ENCODE measurements around the gene KDM4B.

KDM4B gene

DNA sequence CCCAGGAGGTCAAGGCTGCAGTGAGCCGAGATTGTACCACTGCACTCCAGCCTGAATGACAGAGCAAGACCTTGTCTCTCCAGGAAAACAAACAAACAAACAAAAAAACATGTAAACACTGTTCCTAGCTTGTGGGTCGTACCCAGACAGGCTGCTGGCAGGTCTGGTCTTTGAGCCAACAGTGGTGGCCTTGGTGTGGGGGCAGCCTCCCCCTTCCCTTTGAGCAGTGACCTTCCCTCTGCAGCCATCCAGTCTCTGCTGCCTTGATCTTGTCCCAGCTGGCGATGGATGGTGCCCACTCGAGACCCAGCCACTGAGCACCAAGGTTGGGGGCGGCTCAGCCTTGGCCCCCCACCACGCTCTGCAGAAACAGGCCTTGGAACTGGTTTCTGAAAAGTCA lies 143.3 kb downstream of the KDM4B start:
- DNase-seq, result no peak

DNA sequence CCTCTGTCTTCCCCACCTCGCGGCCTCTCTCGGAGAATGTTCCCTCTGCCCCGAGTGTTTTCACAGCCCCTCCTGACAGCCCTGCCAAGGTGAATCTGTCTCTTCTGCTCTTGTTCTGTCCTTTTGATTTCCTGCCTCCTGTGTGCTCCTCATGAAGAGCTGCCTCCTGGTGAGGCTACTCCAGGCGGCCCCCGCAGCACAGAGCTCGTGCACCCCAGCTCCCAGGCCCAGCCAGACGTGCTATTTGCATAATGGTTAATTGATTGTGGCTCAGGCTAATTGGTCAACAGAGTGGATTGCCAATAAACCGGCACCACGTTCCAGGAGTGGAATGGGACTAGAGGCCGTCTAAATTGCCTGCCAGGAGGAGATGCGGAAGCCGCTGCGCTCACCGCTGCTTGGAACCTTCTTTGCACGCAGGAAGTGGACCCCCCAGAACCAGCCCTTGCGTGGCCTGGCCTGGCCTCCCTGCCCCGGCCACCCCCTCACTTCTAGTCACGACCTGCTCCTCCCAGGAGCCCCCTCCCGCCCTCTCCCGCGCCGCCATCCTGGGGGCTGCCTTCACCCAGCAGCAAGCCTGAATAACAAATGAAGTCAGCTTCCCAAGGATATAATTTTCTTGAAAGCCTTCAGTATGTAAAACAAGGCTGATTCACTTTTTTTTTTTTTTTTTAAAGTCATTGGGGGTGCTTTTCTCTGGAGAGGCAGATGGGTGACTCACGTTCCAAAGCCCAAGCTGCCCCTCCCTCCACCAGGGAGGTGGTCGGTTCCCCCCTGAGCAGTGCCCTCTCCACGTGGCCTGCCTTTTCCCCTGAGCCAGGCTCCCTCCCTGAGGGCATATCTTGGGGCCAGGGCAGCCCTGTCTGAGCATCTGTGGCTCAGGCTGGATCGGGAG lies 144.0 kb downstream of the KDM4B start:
- DNase-seq, result no peak

DNA sequence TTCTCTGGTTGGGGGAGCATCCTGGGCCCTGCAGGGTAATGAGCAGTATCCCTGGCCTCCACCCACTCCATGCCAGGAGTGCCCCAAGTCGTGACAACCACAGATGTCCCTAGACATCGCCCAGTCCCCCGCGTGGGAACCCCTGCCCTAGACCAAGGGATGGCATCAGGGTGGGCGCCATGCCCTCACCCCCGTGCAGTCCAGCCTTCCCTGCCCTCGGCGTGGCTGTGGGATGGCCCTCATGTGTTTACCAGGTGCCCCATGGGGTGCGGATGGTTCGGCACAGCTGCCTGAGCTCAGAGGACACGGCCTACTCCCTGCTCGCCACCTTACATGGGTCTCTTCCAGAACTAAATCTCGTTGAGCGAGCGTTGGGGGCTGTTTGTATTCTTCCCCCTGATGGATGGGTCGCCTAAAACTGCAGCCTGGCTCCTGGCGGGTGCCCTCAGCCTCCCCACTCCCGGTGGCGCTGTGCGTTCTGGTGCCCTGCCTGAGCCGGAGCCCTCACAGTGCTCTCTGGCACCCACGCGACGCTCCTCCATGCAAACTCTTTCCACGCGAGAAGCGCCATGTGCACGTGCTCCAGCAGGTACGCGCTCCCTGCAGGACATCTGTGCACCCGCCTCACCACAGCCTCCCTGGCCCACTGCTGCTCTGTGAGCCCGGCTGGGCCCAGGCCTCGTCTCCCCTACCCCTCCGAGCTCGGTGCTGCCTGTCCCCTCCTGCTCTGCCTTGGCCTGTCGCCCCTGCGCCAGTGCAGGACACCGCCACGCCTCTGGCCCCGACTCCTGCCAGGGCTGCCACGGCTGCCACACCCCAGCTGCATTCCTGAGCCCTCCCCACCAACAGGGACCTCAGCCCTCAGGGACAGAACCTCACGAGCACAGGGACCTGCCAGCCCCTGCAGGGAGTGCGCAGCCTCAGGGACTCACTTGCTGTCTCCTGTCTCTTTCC lies 145.0 kb downstream of the KDM4B start:
- no peak for DNase-seq

DNA sequence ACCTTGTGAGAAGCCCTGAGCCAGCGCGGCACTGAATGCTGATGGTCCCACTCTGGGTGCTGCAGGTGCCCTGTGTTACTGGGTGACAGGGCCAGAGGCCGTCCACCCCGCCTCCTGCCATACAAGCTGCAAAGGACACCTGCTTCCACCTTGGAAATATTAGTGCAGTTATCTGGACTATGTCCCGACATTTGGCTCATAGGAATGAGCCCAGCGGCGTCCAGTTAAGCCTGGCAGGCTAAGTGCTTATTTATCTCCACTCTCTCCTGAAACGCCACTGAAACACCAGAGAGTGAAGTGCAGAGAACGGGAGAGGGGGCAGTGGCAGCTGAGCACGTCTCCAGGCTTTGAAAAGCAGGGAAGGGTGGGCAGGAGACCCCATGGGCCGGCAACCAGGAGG lies 145.8 kb downstream of the KDM4B start:
- DNase-seq, result no peak

DNA sequence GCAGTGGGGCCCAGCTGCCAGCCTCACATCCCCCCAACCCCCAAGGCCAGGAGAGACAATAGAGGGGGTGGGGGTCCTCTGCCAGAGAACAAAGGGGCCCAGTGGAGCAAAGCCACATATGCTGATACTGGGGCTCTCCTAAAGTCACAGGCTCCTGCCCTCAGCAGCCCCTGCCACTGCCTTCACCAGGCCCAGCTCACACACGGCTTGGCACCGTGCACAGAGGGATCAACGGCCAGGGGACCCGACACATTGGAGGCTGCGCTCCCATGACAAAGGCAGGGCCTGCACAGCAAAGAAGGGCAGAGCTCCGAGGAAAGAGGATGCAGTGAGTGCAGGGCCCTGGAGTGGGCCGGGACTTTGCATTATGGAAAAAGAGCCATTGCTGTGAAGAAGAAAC lies 146.4 kb downstream of the KDM4B start:
- DNase-seq, result no peak

DNA sequence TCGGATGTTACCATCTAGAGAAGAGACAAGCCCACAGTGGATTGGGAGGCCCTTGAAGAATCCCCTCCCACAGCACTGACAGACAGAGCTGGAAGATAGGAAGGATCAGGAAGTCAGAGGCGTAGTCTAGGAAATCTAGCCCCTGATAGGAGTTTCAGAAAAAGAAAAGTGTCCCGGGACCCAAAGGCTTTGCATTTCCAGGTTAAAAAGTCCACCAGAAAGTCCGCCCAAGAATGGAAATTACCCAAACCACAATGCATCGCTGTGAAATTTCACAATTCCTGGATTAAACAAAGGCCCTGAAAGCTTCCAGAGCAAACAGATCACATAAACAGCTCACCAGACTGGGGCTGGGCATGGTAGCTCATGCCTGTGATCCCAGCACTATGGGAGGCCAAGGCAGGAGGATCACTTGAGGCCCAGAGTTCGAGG lies 146.9 kb downstream of the KDM4B start:
- no peak for DNase-seq

DNA sequence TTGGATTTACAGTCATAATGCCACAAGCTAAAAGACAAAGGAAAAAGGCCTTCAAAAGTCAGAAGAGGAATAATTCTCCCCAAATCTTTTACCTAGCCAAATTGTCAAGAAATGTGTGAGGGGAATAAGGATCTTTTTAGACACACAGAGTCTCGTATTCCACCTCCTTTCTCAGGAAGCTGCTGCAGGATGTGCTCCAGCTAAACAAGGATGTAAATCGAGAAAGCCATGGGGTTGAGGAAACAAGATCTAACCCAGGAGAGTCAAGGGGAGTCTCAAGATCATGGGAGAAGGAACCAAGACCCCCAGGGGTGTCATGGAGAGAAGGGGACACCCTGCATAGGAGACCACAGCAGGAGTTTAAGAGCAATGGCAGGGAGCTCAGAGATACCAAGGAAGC lies 147.4 kb downstream of the KDM4B start:
- no peak for DNase-seq

DNA sequence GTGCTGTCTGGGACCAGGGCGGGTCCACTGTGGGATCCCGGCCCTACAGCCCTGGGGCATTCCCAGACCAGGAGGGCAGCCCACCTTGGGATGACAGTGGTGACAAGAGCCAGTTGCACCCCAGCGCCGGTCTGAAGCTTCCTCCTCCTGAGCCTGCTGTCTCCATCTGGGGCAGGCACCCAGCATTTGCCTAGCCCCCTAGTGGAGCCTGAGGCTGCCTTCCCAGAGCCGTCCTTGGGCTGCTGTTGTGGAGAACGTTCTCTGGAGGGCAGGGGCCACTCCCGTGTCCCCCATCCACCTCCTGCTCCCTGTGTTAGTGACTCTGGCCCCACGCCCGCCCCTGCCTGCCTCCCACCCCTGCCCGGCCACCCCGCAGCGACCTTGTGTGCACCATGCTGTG lies 148.5 kb downstream of the KDM4B start:
- no peak for DNase-seq

DNA sequence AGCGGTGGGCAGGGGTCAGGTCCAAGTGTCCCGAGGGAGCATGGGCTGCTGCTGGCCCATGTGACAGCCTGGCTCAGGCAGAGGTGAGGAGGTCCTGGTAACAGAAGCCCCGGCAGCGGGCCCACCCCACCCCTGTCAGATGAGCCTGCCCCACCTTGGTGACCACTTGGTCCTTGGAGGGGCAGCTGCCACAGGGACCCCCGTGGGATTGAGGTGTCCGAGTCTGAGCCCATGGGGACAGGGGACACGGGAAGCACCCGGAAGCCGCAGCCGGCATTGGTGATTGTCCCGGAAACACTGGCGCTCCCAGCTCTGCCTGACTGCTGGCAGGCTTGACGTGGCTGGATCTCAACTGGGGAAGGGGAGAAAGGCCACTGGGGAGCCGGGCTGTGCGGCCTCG lies 149.1 kb downstream of the KDM4B start:
- no peak for DNase-seq

DNA sequence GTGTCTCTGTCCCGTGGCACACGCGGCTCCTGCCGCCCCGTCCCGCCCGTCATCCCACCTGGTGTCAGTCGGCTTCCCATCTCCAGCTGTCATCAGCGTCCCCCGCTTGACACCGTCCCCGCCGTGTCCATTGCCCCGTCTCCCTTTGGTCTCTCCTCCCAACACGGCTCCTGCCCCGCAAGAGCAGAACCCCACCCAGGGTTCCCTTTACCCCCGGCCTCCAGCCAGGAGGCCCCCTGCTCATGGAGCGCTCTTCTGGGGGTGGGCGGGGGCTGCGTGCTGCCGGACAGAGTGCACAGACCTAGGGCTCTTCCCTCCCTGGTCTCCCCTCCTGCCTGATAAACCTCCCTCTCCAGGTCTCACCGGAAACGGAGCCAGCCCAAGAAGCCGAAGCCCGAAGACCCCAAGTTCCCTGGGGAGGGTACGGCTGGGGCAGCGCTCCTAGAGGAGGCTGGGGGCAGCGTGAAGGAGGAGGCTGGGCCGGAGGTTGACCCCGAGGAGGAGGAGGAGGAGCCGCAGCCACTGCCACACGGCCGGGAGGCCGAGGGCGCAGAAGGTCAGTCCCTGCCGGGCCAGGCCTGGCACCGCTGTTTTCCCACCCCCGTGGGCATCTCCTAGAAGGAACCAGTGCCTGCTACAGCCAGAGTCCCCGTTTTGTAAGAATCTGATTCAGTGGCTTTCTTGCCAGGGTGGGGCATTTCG lies 150.5 kb downstream of the KDM4B start:
- no peak for DNase-seq

DNA sequence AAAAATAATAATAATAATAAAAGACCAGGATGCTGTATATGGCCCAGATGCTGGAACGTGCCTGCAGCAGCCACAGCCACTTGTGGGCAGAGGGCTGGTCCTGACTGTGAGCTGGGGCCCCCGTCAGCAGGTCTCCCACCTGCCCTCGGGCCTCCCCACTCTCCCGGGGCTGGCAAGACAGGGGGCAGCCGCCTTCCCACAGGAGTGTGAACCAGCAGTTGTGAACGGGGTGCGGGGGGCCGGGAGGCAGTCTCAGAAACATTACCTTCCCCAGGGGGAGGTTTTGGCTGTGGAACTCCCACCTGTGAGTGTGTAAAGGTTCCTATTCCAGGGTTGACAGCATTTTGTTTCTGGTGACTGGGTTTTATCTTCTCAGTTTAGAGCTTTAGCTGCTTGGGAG lies 151.4 kb downstream of the KDM4B start:
- DNase-seq, result no peak

DNA sequence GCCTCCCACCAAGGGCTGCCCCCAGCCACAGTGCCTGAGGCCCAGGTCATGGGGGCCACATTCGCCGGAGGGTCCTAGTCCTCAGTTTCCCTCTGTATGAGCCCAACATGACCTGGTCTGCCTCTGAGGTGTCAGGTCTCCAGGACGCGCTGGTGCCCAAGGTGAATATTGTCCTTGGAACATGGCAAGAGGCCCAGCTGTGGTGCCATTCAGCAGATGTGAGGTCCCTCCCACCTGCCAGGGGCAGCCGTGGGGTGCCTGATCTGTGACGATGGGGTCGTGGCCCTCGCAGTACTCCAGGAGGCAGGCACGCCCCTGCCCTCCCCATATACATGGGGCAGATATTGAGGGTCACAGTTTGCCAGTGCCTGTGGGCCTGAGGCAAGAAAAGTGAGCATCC lies 151.9 kb downstream of the KDM4B start:
- DNase-seq, result no peak

DNA sequence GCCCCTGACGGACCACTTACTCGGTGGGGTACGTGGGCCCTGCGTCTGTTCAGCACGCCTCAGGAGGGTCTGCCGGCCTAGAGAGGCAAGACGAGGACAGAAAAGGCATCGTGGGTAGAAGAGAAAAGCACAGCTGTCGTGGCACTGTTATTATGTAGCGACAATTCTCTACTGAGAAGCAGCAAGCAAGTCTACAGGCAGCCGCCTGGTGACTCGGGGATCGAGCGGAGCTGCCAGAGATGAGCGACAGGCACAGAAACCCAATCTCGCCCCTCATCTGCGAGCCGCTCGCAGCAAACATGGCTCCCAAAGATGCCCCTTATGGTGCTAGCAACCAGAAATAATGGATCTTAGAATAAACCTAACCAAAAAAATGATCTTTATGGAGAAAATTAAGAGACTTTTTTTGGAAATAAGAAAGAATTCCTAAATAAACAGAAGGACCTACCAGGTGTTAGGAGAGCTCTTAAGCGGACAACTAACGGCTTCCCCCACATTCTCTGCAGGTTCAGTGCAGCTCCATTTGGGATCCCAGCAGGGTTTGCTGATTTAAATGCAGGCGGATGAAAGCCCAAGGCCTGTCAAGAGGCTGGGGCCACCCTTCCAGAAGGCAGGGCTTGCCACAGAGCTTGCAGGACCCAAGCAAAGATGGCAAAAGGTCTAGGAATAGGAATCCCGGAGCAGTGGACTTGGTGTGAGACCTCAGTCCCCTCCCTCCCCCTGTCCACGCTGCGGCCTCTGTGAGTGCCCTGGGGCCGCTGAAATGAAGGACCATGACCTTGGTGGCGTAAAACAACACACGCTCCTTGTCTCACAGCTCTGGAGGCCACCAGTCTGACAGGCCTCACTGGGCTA lies 152.6 kb downstream of the KDM4B start:
- no peak for DNase-seq

DNA sequence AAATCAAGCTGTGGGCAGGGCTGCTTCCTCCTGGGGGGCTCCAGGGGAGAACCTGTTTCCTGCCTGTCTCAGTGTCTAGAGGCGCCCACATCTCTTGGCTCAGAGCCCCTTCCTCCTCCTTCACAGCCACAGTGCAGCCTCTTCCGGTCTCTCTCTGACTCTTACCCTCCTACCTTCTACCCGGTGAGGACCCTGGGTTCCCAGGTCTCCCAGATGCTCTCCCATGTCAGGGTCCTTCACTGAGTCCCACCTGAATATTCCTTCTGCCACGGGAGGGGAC lies 153.1 kb downstream of the KDM4B start:
- no peak for DNase-seq

DNA sequence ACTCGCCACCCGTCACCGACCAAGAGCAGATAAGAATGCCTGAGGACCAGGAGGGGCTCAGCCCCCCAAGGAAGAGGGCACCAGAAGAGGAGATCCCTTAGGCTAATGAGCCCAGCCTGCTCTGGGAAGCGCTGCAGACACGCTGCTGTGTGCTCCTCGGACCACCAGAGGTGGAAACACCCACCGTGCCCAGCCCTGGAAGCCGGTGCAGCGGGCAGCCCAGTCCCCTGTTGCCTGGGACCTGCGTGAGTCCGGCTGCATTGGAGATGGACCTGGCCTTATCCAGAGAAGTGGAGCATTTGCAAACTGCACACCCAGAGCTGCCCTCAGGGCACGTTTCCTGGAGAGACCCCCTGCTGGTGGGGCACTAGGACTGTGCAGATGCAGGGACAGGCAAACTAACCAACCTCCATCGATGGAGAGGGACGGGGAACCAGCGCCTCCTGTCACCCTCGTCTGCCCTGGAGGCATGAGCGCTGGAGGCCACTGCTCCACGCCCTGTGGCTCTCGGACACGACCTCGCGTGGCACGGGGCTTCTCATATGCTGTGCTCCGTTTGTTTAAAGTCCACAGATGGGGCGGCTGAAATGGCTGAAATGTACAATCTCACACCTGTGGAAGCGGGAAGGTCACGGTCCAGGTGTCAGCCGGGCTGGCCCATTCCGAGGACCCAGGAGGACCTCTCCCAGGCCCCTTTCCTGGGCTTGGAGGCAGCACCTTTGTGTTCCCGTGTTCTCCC lies 153.9 kb downstream of the KDM4B start:
- no peak for DNase-seq

DNA sequence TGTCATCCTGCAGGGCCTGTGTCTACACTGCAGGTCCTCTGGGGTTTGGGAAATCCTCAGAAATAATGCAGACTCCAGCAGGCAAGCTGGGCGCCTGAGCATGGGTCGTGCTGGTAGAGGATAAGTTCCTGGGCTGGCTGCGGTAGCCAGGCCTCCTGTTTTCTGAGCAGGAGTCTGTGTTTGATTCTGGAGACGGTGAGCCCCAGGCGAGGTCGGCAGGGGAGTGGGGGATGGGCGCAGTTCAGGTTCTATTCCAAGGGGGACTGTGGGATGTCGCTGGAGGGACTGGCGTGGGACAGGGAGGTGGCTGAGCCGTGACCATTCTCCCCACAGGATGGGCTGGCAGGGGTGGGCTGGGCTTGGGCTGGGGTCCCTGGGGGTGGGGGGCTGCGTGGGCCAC lies 154.7 kb downstream of the KDM4B start:
- DNase-seq, result no peak

DNA sequence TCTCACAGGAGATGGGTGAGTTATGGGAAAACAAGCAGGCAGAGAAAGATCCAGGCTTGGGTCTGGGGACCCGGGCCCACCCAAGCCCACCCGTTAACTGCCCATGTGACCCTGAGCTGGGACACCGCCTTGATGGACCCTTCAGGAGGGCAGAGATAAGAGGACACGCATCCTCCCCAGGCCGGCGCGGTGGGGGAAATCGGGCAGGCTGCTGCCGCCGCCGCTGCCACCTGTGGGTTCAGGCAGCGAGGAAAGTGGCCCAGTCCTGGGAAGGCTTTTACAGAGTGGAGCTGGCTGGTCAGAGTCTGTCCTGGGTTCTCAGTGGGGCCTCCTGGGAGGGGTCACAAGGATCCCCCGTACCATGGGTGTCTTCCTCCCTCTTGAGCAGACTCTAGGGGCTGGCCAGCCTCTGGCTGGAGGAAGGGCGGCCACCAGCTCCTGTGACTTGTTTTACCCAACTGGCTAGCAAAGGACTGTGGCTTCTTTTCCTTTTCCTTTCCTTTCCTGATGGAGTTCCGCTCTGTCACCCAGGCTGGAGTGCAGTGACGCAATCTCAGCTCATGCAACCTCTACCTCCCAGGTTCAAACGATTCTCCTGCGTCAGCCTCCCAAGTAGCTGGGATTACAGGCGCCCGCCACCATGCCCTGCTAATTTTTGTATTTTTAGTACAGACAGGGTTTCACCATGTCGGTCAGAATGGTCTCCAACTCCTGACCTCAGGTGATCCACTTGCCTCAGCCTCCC lies 155.4 kb downstream of the KDM4B start:
- no peak for DNase-seq

DNA sequence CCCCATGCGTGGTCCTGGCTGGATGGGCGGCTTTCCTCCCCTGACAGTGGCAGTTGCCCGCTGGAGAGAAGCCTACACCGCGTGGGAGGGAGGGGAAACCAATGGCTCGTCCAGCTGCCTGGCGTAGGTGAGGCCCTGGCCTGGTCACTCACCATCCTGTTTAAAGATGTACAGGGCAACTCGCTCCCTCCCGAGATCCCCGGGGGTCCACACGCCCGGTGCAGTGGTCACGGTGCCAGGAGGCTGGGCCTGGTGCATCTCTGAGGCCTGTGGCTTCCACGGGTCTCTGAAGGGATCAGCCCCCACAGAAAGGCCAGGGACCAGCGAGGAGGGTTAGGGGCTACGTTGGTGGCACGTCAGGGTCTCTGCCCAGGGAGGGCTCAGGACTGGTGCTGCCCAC lies 156.5 kb downstream of the KDM4B start:
- no peak for DNase-seq

DNA sequence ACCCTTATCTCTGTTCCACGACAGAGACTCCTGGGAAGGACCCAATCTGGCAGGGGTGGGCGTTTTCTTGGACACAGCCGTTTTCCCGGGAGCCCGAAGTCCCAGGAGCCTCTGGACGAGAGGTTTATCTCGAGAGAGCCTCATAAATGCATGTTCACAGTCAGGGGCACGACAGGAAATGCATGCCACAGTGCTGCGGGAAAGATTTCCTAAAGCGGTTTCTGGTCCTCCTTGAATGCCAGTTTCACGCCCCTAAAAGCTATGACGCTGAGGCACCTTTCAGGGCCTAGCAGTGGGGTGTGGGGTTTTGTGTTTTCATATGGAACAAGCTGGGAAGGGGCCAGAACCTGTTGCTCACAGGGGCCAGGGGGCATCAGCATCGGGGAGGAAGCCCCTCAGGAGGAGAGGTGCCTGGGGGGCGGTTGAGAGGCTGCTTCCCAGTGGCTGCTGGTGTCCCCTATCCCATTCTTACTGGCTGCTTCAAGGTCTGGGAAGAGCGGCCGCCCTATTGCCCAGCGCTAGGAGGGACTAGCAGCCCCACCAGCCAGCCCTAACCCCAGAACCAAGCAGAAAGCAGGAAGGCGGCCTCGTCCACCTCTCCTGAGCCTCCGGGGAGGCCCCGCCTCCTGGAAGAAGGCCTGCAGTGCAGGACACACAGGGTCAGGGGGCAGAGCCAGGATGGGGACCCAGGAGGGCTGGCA lies 157.0 kb downstream of the KDM4B start:
- DNase-seq, result no peak

DNA sequence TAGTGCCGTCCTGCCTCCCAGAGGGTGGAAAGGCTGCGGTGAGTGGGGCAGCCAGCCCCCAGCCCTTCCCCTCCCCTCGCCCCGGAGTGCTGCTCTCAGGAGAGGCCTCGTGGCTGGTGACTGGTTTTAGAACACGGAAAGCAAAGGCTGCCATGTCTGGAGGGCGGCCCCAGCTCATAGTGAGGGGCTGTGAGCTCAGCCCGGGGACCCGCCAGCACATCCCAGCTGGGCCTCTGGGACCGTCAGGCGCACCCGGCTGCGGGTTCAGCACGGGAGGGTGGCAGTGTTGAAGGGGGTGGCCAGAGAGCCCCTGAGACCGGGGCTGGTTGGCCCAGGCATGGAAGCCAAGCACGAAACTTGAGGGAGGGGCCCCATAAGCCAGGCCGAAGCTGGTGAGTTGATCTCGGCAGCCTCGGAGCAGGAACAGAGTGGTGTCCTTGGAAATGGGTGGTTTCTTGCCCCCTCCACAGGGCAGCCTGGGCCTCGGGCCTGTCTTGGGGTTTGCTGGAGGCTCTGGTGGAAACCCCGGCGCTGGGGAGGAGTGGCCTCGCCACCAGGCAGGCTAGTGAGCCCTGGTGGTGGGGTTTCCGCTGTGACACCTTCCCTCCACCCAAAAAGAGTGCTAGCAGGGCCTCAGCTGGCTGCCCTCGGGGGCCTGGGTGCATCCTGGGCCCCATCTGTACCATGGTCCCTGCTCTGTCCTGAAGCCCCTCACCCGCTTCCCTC lies 157.7 kb downstream of the KDM4B start:
- DNase-seq, result no peak
